Right lobe of liver (tissue), 4 donors: ENCODE data around the gene POLR2J2.
"Not testable (repeated sequence)": the region's sequence is repeated elsewhere in the genome, so short reads cannot be mapped to it uniquely, and the experiment has no call there.

Experiments
- POLR2A ChIP-seq: fragments of 450-650 bp; IDR thresholded peaks from one replicate; pipeline ENCODE4 v1.6.1; 2017; ENCODE audit warnings: antibody characterized with exemption, mild to moderate bottlenecking
- TF ChIP-seq, protein P1 (sequence below), 4 donors: fragments of 200-600 bp in 3 of 4; fragments of 450-650 bp in 1 of 4; IDR thresholded peaks; one replicate each; pipeline versions ENCODE4 v1.5.1 to v1.8.0; 2016 to 2022; ENCODE audit warnings: antibody characterized with exemption in 4 of 4, mild to moderate bottlenecking in 2 of 4
- donor health status: DM: no; HTN: no; CAD: no.
- donor health status: DM: no; HTN: no; CAD: no.
- donor health status: DM: no; HTN: yes; CAD: no.

DNA sequence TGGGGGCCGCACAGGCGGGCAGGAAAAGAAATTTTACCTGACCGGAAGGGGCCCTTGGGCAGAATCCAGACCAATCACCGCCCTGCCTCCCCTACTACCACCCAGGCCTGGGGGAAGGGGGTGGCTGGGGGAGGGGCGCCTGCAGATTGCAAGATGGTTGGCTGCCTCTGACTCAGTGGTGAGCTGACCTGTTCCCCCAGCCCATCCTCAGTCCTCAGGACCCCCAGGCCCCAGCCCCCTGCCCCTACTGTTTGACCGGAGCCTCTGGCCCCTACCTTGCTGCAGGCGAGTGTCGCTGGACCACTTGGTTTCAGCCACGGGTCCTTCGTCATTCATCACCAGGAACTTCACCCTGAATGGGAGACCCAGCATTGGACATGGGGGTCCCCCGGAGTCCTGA is 32.6 kb downstream of the POLR2J2 start:
- TF ChIP-seq, protein P1, sequence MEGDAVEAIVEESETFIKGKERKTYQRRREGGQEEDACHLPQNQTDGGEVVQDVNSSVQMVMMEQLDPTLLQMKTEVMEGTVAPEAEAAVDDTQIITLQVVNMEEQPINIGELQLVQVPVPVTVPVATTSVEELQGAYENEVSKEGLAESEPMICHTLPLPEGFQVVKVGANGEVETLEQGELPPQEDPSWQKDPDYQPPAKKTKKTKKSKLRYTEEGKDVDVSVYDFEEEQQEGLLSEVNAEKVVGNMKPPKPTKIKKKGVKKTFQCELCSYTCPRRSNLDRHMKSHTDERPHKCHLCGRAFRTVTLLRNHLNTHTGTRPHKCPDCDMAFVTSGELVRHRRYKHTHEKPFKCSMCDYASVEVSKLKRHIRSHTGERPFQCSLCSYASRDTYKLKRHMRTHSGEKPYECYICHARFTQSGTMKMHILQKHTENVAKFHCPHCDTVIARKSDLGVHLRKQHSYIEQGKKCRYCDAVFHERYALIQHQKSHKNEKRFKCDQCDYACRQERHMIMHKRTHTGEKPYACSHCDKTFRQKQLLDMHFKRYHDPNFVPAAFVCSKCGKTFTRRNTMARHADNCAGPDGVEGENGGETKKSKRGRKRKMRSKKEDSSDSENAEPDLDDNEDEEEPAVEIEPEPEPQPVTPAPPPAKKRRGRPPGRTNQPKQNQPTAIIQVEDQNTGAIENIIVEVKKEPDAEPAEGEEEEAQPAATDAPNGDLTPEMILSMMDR (IDR thresholded peaks at IDR 0.05): not testable (repeated sequence)
- not testable (repeated sequence) for TF ChIP-seq POLR2A
